HL-60 (cell line): Measurements from ENCODE around the gene PLAU.

ENCODE experiments used
- DNase-seq, 2 experiments: peaks; one replicate each; pipeline ENCODE4 v3.0.0-alpha.2; 2010 to 2020; ENCODE audit warnings: low read depth in 1 of 2, low spot score in 1 of 2
- H3K27ac ChIP-seq: fragments of 250-450 bp; sonication (Bioruptor Pico); replicated peaks from 2 replicates; pipeline ENCODE4 v1.5.1; 2020; ENCODE audit warnings: mild to moderate bottlenecking, moderate library complexity
- H3K27me3 ChIP-seq: fragments of 250-450 bp; sonication (Bioruptor Pico); 2 replicates; pipeline ENCODE4 v1.5.1; 2021; ENCODE audit warnings: mild to moderate bottlenecking, moderate library complexity; ENCODE audit not compliant: insufficient read depth, poor library complexity, severe bottlenecking
- H3K4me3 ChIP-seq: replicated peaks from 2 replicates; pipeline ENCODE4 v1.5.1; 2011; ENCODE audit warnings: mild to moderate bottlenecking, control low read depth, low read length; ENCODE audit not compliant: insufficient read depth
- GABPA ChIP-seq: IDR thresholded peaks from 2 replicates; pipeline ENCODE4 v1.6.1; 2012; ENCODE audit warnings: low read depth
- POLR2AphosphoS5 ChIP-seq: IDR thresholded peaks from 2 replicates; pipeline ENCODE4 v1.6.1; 2012; ENCODE audit warnings: low read depth
- SPI1 ChIP-seq: IDR thresholded peaks from 2 replicates; pipeline ENCODE4 v1.6.1; 2012; ENCODE audit warnings: low read depth, mild to moderate bottlenecking, borderline replicate concordance
- TF ChIP-seq, protein P1 (sequence below): IDR thresholded peaks from 2 replicates; pipeline ENCODE4 v1.6.1; 2012; ENCODE audit warnings: low read depth; ENCODE audit not compliant: insufficient replicate concordance
- TF ChIP-seq, protein P2 (sequence below): IDR thresholded peaks from one replicate; pipeline ENCODE4 v1.5.1; 2011; ENCODE audit warnings: low read length, control low read depth, inconsistent platforms; ENCODE audit not compliant: insufficient read depth

PLAU gene

DNA sequence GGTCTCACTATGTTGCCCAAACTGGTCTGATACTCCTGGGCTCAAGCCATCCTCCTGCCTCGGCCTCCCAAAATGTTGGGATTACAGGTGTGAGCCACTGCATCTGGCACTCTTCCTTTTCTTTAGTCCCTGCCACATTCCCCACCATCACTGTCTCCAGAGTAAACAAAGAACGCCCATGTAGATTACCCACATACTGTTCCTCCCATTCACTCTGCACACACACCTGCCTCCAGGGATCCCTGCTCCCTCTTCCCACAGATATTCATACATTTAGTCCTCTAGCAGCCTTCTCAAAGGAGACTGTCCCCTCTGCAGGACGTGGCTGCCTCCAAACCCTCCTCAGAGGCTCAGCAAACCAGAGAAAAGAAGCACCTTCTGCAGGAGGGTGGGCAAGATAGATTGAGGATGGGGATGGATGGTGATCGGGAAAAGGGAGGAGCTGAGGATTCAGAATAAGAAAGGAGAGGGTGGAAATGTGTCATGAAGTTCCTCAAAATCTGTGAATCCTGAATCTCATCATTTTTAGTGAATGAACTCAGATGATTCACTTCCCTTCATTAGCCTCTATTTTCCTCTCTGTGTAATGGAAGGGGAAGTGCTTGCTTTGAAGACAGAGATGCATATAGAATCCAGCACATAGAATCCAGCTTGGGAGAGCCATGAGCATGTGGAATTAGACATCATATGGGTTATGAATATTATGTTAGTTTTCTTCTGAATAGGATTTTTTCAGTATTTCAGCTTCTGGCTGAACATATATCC is 5.5 kb upstream of the PLAU start:
- DNase-seq = no peak
- Histone ChIP-seq H3K27me3 (no peaks in the 10 kb centered on the region), H3K4me3 (no peak overlapping the region), H3K27ac (no peak overlapping the region)
- TF ChIP-seq, protein P1, sequence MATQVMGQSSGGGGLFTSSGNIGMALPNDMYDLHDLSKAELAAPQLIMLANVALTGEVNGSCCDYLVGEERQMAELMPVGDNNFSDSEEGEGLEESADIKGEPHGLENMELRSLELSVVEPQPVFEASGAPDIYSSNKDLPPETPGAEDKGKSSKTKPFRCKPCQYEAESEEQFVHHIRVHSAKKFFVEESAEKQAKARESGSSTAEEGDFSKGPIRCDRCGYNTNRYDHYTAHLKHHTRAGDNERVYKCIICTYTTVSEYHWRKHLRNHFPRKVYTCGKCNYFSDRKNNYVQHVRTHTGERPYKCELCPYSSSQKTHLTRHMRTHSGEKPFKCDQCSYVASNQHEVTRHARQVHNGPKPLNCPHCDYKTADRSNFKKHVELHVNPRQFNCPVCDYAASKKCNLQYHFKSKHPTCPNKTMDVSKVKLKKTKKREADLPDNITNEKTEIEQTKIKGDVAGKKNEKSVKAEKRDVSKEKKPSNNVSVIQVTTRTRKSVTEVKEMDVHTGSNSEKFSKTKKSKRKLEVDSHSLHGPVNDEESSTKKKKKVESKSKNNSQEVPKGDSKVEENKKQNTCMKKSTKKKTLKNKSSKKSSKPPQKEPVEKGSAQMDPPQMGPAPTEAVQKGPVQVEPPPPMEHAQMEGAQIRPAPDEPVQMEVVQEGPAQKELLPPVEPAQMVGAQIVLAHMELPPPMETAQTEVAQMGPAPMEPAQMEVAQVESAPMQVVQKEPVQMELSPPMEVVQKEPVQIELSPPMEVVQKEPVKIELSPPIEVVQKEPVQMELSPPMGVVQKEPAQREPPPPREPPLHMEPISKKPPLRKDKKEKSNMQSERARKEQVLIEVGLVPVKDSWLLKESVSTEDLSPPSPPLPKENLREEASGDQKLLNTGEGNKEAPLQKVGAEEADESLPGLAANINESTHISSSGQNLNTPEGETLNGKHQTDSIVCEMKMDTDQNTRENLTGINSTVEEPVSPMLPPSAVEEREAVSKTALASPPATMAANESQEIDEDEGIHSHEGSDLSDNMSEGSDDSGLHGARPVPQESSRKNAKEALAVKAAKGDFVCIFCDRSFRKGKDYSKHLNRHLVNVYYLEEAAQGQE = no peak
- TF ChIP-seq POLR2AphosphoS5 (no peak), GABPA (no peak), SPI1 (peak; percentile 81; the same call in 1 of the 2 replicates)
- TF ChIP-seq, protein P2, sequence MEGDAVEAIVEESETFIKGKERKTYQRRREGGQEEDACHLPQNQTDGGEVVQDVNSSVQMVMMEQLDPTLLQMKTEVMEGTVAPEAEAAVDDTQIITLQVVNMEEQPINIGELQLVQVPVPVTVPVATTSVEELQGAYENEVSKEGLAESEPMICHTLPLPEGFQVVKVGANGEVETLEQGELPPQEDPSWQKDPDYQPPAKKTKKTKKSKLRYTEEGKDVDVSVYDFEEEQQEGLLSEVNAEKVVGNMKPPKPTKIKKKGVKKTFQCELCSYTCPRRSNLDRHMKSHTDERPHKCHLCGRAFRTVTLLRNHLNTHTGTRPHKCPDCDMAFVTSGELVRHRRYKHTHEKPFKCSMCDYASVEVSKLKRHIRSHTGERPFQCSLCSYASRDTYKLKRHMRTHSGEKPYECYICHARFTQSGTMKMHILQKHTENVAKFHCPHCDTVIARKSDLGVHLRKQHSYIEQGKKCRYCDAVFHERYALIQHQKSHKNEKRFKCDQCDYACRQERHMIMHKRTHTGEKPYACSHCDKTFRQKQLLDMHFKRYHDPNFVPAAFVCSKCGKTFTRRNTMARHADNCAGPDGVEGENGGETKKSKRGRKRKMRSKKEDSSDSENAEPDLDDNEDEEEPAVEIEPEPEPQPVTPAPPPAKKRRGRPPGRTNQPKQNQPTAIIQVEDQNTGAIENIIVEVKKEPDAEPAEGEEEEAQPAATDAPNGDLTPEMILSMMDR = no peak

DNA sequence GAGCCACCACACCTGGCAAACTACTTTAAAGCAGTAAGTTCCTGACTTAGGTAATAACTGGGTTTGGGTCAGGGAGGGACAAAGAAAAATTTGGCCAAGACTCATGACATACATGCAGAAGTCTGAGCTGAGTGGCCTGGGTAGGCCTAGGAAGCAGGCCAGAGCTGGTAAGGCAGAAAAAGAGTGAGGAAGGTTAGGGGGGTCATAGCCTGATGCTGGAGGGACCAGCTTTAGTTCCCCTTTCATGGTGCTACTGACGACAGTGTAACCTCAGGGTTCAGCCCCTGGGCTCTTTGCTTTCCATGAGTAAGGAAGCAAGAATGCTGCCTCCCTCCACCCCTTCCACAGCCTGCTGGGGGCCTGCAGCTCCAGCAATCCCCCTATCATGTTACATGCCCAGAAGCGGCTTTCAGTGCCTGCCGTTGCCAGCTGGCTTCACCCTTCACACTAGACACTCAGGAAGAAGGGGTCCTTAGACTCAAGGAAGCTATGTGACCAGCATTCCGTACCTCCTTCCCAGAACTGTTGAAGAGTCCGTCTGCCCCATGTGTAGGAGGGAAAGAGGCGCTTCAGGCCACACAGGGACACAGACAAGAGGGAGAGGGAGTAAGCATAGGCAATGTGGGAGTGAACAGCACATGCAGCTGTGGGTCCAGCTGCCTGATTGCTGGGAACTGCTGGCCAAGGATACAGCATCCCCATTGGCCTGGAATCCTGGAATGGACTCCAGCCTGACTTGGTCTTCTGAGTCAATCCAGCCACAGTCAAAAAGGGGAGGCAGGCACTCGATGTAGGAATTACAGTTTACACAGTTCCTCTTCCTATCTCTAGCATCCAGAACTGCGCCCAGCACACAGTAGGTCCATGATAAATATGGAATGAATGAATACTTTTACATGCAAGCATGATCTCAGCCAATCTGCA is 4.1 kb upstream of the PLAU start:
- peak overlapping the region; percentile 96 for H3K27ac ChIP-seq
- H3K27me3 ChIP-seq = no peaks in the 10 kb centered on the region
- H3K4me3 ChIP-seq = no peak overlapping the region
- DNase-seq = peak in 1 of 2 experiments; percentile 79
- TF ChIP-seq, protein P1 = no peak
- TF ChIP-seq SPI1 (peak; percentile 39; the same call in 1 of the 2 replicates), POLR2AphosphoS5 (no peak; the same call in 1 of the 2 replicates), GABPA (no peak)

DNA sequence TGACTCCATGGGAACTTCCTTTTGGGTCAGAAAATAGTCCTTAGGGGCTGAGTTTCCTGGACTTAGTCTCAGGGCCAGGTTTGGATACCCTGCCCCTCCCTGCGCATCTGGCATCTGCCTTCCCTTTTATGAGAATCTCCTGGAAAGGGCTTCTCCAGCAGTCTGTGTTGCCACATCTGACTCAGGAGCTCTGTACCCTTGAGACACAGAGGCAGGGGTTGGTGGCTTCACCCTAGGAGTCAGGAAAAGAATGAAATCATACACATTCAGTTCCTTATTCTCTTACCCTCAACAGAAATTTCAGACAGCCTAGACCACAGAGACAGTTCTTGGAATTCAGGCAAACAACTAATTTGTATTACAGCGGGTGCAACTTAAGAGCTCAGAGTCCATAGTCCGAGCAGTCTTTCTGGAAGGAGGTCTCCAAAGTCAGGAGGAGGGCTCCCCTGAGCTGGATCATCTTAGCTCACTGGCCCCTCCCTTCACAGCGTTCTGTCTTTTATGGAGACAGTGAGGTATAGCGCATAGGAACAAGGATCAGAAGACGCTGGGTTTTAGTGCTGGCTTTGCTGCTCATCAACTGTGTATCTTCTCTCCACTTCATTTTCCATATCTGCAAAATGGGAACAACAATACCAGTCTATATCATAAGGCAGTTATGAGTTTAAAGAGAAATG is 3.0 kb upstream of the PLAU start:
- TF ChIP-seq SPI1 (peak; percentile 91), POLR2AphosphoS5 (peak; percentile 64)
- TF ChIP-seq, protein P1 = peak; percentile 11
- TF ChIP-seq, protein P2 = no peak
- no peak overlapping the region for H3K4me3 ChIP-seq
- H3K27me3 ChIP-seq = no peaks in the 10 kb centered on the region
- peak; percentile 85 to 93 for DNase-seq
- peak overlapping the region; percentile 96 for H3K27ac ChIP-seq
